Cerebellar cortex (tissue), 1 donor: ENCODE measurements around the gene BRCC3.

Experiments used
- DNase-seq: peaks from one replicate; pipeline ENCODE4 v3.0.0-alpha.2; 2015; ENCODE audit warnings: low spot score

Gene BRCC3

DNA sequence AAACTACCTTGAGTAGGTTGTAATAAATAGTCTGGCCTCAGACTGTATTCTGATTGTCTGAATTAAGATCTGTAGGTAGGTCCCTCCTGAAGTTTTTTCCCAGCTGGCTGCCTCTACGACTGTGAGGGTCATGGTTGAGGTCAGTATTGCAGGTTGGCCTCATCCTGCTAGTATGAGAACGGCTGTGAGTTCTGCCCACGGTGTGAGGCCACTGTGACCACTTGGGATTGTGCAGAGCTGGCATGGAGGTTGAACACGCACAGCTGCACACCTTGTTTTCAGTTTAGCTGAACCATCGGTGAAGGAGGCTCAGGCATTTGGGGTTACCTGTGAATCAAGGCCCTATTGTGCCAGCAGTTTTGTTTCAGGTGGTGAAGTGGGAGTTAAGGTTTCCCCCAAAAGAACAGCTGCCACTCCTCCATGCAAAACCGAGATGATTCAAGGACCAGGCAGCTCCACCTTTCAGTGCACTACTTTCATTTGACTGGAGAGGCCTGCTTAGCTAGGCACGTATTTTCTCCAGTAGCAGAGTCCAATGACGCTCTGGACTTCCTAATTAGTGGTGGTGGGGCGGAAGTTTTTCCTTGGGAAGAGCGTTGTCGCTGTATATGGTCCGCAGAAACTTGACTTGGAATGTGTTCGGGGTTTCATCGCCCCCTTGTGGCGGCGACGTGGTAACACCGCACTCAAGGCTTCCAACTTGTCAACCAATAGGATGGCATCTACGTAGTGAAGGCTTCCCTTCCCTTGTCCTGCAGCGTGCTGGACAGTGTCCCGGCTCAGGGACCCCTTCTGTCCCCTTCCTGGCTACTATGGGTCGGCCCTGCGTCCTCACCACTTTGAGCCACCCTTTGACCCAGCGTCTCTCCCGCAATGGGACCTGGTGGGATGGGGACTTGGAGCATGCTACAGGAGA is 14.2 kb upstream of the BRCC3 start:
- peak; percentile 61 for DNase-seq

DNA sequence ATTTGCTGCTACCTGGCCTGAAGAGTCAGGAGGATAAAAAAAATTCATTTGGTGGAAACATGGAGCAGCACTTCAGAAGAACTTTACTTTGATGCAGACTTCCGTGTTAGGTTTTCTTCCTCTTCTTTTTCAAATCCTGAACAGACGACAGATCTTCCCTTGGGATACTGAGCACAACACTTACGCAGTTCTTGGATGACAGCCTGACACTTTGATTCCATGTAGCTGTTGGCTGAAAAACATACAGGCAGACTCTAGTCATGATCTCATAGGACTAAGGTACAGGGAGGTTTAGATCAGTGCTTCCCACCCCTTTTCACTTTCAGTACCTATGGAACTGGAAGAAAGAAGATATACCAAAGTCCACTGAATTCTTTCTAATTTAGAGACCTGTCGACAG is 9.5 kb upstream of the BRCC3 start:
- DNase-seq, result no peak

DNA sequence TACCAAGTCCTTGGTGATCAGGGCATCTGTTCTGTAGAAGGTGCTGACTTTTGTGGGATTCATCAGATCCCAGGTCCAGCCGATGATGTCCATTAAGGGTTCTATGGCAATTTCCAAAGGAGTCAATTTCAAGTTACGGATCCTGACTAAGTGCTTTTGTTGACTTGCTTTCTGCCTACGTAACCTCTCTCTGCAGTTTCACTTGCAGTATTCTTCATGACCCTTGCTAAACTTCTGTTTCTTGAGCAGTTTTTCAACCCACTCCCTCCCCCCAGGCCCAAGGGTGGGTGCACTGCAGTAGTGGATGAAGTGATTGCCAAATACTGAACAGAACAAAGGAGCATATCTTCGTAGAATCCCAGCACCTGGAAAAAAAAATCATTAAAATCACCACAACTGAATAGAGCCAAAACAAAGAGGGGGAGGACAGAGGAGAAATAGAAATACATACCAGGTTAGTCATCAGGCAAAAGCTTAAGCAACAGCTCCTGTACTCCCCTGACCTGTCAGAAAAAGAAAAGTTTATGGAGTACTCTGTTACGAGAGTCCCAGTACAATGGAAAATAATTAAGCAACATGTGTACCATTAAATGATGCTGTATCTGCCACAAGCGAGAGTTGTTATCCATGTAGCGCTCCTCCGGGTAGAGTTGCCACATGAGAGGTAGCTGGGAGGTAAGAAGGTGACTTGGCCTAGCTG is 6.1 kb upstream of the BRCC3 start:
- no peak for DNase-seq

DNA sequence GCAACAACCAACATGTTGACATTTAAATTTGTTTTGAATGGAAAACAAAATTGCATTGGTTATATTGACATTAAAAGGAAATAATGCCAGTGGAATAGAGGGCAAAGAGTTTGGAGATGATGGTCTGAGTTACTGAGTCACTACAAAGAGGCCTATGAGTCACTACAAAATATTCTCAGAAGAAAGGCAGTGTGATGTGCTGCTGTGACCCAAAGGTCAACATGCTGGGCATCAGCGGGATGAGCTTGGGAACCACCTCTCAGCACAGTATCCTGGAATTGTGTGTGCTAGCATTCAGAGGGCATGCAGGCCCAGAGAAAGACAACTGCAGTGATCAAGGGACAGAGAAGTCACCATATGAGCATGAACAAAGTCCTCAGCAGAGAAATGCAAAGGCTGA is 3.1 kb upstream of the BRCC3 start:
- no peak for DNase-seq

DNA sequence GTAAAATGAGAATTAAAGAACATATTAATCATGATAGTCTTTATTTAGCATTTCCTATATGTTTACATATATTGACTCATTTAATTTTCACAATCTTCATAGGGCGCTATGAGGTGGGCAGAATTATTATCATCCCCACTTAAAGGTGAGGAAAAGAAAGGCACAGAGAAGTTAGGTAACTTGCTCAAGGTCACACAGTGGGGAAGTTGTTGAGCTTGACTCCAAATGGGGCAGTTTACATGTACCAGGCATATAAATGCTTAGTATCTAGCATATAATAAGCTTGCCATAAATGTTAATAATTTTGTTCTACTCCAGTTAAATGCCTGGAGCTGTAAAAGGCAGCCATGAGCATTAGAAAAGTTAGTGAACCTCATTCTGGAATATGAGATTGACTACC is 1.9 kb upstream of the BRCC3 start:
- DNase-seq, result no peak

DNA sequence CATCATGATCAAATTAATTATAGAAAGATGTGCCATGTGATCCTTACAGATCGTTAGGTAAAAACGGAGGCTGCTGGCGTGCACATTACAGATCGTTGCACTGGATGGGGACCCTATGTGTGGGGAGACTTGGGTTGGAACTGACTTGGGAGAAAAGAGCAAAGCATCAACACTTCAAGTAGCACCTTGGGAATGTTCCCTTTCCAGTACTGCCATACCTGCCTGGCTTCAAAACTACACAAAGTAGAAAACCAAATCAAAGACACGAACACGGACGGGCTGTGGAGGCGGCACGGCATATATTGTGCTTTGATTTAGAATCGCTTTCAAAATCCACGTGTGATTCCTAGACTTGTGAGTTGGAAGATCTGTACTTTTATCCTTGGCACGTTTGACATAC is 1.3 kb upstream of the BRCC3 start:
- no peak for DNase-seq

DNA sequence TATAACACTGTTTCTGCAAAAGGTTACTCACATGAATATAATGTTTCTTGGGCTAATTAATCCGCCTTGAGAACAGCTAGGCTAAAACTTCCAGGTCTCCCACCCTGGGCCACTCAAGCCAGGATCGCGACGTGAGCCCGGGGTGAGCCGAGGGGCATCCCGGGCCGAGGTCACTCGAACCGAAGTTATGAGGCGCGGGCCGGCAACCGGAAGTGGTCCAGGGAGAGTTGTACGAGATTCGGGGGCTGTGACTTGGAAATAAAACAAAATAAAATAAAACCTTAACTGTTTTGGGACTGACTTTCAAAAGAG is 689 bp upstream of the BRCC3 start:
- DNase-seq, result no peak

DNA sequence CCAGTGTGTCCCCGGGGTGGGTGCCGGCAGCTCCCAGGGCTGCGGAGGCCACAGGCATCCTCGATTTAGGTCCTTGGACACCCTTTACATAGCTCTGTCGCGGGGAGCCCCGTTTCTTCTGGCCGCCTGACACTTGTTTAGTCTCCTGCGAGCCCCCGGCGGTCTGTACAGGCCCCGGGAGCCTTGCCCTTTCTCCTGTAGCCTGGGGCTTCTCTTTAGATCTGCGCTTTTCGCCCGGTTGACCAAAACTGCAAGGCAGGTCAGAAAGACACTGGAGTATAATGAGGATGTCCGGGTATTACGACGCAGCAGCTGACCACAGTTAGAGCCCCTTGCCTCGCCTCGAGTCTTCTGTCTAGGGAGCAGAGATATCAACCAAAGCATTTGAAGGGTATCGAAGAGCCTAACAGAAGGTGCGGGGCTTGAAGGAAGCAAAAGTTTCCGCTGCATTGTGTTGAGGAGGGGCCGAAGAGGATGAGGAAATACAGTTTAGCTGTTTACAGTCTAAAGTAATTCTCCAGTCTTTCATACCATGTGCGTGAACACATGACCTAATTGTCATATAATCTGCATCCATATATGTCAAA is 479 bp downstream of the BRCC3 start:
- DNase-seq, result no peak

DNA sequence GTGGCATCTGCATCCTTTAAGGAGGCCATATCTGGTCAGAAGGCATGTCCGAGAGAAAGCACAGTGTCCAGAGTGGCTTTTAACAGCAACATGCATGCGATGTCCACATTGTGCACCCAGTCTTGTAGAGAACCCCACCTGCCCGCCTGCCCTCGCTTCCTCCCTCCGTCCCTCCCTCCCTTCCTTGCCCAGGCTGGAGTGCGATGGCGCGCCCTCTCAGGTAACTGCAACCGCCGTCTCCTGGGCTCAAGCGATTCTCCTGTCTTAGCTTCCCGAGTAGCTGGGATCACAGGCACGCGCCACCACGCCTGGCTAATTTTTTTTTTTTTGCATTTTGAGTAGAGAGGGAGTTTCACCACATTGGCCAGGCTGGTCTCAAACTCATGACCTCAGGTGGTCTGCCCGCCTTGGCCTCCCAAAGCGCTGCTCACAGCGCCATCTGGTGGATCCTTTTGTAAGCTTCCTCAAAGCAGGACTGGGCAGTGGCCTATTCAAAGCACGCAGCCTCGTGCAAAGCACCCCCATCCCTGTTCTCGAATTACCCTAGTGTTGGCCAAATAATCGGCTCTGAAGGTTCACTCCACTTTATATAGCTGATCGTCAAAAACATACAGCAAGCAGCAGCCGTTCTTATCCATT is 15.0 kb downstream of the BRCC3 start:
- no peak for DNase-seq

DNA sequence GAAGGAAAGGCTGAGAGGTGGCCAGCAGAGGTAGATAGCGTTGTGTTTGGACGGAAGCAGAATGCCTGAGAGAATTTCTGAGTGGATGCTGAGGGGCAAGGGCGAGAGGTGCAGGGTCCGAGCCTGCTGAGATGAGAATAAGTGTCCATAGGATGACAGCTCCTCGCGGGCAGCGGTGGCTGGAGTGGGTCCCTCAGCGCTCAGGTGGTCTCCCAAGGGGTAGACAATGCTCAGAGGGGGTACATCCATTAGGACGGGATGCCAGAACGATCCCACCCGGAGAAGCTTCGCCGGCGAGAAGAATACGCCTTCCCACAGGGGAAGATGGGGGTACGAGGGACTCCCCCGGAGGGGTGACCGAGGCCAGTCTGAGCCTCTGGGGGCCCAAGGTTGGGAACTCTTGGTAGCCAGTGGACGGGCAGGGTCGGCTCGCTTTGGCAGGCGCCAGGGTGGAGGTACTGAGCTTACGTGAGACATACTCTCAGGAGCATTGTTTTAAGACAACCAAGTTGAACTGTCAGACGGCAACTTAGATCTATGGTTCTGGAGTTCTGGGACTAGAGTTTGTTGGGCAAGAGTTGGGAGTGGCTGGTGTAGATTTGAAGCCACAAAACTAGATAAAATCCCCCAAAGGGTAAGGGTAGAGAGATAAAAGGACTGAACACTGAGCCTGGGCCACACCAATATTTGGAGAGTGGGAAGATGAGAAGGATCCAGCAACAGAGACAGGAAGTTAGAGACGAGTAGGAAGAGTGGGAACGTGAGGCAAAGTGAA is 15.8 kb downstream of the BRCC3 start:
- DNase-seq, result no peak

DNA sequence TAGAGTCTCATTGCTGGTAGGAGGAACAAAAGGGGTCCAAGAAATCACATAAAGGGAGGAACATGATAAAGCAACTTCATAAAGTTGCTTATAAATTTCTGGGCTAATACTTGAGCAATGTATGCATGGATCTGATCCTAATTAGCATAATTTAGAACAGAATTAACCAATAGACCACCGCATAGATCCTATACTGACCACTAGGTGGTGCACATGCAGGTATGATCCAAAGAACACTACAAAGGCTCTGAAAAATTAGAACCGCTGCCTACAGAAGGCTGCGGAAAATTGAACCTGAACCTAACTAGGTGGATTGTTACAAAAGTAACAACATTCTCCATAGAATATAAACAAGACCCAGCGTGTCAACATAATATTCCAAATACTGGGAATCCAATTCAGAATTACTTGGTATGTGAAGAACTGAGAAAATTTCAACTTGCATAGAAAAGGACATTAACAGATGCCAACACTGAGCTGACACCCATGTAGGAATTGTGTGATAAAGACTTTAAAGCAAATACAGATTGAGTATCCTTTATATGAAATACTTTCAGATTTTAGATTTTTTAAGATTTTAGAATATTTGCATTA is 23.3 kb downstream of the BRCC3 start:
- peak; percentile 36 for DNase-seq

DNA sequence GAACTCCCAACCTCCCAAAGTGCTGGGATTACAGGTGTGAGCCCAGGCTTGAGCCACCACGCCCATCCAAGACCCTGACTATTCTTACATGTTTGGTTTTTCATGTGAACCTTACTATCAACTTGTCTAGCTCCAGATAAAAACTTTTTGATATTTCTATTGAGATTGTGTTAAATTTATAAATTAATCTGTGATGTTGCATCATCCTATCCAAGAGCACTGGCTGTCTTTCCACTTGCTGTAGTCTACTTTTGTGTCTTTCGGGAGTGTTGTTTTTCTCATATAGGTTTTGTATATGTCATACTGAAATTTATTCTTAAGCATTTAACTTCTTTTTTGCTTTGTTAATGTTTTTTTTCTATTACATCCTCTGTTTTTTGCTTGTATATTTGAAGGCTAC is 34.6 kb downstream of the BRCC3 start:
- no peak for DNase-seq

DNA sequence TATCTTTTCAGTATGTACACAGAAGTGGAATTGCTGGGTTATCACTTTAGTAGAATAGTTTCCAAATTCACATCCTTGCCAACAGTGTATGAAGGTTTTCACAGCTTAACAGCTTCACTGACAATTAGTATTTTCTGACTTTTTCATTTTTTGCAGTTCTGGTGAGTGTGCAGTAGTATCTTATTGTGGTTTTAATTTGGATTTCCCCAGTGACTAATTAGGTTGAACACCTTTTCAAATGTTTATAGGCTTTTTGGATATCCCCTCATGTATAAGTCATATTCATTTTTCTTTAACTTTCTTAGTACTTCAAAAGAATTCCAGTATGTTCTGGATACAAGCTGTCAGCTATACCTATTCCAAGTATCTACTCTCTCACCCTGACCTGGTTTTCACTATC is 37.1 kb downstream of the BRCC3 start:
- DNase-seq, result no peak

DNA sequence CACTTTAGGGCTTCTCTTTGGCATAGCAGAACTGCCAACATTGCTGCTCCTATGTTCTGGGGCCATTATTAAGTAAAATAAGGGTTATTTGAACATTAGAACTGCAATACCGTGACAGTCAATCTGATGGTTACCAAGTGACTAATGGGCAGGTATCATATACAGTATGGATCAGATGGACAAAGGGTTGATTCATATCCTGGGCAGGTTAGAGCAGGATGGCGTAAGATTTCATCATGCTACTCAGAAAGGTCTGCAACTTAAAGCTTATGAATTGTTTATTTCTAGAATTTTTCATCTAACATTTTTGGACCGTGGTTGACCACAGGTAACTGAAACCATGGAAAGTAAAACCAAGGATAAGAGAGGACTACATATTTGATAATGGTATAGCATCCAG is 40.9 kb downstream of the BRCC3 start:
- no peak for DNase-seq

DNA sequence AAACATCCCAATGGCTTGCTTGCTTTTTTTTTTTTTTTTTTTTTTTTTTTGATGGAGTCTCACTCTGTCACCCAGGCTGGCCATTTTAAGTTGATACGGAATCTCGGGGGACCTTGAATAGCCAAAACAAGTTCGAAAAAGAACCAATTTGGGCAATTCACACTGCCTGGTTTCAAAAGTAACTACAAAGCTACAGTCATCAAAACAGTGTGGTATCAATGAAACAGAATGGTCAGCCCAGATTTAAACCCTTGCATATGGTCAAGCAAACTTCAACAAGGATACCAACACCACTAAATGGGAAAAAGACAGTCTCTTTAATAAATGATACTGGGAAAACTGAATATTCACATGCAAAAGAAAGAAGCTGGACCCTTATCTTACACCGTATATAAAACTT is 41.8 kb downstream of the BRCC3 start:
- DNase-seq, result no peak

DNA sequence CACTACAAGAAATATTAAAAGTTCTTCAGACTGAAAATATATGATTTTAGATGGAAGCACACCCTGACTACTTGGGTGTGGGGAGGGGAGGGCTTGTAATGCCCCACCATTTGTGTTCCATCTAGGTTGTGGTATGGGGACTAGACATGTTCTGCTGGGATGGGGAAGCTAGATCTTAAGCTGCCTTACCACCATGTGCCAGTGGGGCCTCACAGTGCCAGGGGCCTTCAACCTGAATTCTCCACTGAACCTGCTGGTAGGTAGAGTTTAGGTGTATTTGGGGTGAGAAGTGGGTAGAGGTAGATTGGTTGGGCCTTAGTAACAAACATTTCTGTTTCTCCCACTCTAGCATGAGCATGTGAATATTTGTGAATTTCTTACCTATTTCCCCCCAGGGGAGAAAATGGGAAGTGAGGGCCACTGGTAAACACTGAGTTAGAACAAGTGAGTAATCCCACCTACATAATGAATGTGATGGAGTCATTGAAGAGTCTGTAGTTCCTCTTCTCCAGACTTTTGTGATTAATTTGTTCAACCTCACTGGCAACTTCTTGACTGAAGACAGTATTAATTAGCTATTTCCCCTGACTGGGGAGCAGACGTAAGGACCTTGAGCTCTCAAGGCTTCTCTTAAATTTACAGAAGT is 44.0 kb downstream of the BRCC3 start:
- no peak for DNase-seq

DNA sequence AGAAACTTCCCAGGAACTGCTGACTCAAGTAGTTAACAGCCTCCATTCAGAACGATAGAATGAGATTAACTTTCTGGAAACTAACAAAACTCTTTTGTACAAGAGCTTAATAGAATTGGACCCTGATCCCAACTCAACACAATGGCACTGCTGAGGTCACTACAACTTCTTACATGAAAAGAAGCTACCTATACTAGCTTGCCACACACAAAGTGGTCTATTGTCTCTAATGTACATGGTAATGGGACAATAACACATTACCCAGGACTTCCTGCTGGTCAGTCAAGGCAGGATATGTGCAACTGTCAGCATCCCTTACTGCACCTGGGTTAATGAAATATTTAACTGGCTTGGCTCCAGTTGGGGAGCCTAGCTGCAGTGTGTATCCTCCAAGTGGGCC is 56.2 kb downstream of the BRCC3 start:
- DNase-seq, result no peak

DNA sequence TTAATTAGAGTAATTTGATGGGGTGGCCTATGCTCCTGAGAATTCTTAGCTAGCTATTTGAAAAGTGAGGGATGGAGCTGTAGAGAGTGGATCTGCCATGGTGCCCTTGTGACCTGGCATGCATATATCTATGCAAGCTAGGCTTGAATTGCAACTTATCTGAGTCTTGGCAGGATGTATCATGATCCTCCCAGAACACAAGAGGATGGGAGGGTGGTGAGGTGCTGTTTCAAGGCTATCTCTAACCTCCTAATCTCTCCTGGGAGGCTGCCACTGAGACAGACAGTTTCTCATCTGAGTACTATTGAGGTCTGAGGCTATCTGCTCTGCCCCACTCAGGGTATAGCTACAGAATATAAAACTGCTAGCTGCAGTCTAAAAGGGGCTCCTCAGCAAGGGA is 56.6 kb downstream of the BRCC3 start:
- no peak for DNase-seq

DNA sequence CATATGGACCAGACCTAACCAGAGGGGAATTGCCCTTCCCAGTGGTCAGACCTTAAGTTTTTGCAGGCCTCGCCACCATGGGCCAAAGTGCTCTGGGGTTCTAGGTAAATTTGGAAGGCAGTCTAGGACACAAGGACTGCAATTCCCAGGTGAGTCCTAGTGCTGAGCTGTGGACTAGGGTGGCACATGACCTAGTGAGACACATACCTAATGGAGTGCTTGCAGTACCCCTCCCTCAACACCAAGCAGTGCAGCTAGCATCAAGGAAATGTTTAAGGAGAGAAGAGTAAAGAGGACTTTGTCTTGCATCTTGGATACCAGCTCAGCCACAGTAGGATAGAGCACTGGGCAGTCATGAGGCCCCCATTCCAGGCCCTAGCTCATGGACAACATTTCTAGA is 60.8 kb downstream of the BRCC3 start:
- DNase-seq, result no peak

DNA sequence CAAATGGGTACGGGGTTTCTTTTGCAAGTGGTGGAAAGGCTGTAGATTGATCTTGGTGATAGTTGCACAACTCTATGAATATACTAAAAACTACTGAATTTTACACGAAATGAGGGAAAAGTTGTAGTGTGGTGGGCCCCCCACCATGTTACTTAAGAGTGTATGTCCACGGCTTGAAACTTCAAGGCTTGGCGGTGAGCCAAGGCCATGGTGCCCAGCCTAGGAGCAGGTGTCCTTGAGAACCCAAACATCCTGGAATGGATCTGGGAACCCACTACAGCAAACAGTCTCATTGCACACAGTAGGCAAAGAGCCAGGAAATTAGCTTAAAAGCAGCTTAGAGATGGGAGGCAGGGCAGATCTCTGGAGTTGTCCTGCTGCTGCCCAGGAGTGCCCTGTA is 62.9 kb downstream of the BRCC3 start:
- DNase-seq, result no peak

DNA sequence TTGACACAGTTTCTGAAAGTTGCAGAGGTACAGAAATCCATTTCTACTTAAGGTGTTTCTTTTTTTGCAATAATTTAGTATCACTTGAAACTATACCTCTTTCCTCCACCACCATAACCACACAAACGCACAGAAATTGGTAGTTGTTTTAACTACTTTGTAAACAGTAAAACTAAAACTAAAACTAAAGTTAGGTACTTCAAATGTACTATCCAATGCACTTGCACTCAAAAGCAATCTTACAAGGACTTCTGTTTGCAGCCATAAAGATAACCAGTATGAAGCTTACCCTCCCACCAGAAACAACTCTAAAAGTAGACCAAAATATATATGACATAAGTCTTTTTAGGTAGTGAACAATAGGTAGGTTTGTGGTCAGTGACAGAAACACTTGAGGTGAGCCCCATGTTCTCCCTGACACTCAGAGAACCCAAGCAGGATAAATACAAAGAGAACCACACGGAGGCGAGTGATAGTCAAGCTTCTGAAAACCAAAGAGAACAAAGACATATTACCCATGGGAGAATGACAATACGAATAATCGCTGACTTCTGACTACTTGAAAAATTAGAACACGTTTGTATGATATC is 72.7 kb downstream of the BRCC3 start:
- no peak for DNase-seq
